ENCODE measurements around the gene PEAK3.
A peak's percentile ranks its signal among the peaks of the same experiment; 100 is the strongest.
"Not testable (repeated sequence)": the region's sequence is repeated elsewhere in the genome, so short reads cannot be mapped to it uniquely, and the experiment has no call there.

Gene PEAK3

DNA sequence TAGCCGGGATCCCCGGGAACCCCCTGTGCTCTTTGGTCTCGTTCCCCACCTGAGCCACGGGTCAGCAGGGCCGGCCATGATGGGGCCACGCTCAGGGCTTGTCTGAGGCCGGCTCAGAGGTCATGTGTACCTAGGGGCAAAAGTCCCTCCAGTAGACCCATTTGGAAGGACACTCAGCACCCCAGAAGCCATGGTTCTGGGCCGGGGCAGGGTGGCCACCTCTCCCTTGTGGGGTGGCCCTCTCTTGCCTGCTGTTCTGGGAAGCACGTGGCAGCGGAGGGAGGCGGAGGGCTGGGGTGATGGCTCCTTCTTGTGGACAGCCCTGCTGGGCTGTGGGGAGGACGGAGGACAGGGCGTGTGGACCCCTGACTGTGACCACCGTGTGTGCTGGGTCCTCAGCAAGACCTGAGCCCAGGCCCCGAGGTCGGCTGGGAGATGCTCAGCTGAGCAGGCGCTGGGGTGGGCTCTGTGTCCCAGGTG, 6.4 kb upstream of the PEAK3 start:
- no peak for DNase-seq

DNA sequence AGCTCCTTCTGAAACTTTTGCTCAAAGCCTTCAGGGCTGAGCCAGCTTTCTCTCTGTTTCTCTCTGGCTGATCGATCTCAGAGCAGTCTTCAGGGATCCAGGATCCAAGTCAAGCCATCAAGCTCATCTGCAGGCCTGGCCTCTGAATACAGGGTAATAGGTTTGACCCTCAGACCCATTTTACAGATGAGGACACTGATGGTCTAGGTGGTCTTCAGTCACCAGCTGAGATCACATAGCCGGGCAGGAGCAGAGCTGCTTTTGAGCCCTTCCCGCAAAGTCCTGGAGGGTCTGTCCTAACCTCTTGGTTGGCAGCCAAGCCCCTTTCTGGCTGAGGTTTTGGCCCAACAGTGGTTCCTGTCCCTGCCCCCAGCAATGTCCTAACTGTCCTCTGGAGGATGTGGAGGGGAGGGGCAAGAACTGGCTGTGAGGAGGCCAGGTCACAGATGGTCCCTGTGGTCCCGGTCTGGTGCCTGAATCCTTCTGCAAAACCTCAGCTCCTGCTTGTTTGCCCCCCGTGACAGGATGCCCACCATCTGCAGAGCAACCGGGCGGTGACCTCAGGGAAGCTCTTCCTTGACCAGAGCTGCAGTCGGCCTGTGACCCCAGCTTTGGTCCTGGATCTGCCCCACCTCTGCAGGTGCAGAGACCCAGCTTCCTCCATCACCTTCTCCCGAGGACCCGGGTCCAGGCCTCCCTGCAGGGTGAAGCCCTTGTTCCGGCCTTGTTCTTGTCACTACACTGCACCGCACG, 5.8 kb upstream of the PEAK3 start:
- DNase-seq = no peak

DNA sequence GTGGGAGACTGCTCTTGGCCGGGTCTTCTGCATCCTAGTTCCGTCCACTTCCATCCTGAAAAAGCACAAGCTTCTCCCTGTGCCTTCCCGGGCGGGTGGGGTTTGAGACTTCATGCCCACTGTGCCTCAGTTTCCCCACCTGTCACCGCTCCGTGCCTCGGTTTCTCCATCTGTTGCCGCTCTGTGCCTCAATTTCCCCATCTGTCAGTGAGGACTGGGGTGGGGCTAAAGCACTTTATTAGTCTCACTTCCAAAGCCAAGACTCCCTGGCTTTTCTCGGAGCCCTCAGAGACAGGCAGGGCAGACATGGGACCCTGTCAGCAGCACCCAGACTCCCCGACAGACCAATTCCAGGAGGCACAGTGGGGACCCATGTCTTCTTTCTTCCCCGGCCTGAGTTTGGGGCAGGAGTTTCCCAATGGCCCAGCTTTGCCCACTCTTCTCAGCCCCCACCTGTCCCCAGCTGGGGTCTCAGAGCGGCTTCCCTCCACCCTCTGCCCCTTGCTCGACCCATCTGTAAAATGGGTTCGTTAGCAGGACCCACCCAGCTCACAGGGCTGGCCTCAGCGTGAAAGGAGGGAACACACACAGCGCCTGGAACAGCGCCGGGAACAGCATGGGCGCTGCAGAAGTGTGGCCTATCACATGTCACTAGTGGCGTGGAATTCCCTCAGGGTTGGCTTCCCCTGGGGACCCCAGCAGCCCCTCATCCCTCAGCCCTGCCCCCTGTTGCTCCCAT, 4.6 kb upstream of the PEAK3 start:
- DNase-seq = no peak

- no peak for DNase-seq
Measured at GRCh38 chr19:2283835-2284507, 2.0 kb upstream of the PEAK3 start.

DNA sequence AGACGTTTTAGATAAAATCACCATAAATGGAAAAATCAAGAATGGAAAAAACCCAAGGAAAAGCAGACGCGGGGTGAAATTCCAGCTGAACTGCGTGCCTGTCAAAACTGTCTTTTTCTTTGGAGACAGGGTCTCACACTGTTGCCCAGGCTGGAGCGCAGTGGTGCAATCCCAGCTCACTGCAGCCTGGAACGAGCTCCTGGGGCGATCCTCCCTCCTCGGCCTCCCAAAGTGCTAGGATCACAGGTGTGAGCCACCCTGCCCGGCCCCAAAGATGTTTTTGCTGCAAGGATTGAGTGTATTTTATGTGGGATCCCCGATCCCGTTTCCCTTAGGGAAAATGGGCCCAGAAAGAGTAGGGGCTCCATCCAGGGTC, 875 bp upstream of the PEAK3 start:
- DNase-seq = no peak

DNA sequence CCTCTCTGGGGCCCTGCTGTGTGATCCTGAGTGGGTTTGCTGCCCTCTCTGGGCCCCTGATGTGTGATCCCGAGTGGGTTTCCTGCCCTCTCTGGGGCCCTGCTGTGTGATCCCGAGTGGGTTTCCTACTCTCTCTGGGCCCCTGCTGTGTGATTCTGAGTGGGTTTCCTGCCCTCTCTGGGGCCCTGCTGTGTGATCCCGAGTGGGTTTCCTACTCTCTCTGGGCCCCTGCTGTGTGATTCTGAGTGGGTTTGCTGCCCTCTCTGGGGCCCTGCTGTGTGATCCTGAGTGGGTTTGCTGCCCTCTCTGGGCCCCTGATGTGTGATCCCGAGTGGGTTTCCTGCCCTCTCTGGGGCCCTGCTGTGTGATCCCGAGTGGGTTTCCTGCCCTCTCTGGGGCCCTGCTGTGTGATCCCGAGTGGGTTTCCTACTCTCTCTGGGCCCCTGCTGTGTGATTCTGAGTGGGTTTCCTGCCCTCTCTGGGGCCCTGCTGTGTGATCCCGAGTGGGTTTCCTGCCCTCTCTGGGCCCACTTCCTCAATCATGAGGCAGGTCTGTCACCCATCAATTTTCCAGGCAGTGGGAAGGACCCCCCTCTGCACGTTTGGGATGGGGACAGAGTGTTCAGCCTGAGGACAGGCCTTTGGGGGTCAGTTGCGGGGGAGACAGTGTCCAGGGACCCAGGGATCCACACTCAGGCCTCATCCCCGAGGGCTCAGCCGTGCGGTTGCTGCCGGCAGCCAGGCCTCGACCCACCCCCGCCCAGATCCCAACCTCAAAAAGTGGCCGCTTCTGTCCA, 512 bp downstream of the PEAK3 start:
- DNase-seq = not testable (repeated sequence)

DNA sequence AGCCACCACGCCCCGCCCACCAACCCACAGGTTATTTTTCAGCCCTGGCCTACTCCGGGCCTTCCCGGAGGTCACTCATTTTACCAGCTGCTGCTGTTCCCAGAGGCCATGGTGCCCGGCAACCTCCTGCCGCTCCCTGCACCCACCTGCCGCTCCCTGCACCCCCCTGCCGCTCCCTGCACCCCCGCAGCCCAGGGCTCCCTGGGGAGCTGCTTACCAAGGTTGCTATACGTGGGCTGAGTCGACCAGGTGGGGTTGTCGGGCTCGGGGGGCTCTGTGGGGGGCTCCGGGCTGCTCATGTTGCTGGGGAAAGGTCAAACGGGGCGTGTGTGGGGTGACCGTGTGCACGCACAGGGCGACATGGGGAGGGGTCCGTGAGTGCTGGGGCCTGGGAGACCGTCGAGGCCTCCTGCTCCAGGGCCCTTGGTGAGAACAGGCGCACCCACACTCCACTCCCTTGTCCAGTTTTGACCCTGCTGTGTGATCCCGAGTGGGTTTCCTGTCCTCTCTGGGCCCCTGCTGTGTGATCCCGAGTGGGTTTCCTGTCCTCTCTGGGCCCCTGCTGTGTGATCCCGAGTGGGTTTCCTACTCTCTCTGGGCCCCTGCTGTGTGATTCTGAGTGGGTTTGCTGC, 1.2 kb downstream of the PEAK3 start:
- DNase-seq = no peak

- no peak for DNase-seq
Measured at GRCh38 chr19:2278459-2279158, 3.4 kb downstream of the PEAK3 start.

GRCh38 chr19:2277138-2277537, 4.8 kb downstream of the PEAK3 start:
- no peak for DNase-seq

DNA sequence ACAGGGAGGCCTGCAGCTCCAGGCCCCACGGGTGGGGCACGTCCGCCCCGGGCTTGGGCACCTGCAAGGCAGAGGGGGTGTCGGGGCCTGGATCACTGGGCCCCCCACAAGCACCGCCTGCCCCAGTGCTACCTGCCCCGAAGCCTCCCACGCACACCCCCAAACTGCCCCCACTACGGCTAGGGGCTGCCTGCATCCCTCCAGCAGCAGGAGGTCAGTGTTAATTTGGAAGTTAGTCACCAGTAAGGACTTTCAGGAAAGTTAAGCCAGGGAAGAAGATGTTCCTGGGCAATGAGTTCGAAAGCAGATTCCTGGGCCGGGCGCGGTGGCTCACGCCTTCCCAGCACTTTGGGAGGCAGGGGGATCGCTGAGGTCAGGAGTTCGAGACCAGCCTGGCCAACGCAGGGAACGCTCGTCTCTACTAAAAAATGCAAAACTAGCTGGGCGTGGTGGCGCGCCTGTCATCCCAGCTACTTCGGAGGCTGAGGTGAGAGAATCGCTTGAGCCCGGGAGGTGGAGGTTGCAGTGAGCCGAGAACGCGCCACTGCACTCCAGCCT, 5.5 kb downstream of the PEAK3 start:
- no peak for DNase-seq

DNA sequence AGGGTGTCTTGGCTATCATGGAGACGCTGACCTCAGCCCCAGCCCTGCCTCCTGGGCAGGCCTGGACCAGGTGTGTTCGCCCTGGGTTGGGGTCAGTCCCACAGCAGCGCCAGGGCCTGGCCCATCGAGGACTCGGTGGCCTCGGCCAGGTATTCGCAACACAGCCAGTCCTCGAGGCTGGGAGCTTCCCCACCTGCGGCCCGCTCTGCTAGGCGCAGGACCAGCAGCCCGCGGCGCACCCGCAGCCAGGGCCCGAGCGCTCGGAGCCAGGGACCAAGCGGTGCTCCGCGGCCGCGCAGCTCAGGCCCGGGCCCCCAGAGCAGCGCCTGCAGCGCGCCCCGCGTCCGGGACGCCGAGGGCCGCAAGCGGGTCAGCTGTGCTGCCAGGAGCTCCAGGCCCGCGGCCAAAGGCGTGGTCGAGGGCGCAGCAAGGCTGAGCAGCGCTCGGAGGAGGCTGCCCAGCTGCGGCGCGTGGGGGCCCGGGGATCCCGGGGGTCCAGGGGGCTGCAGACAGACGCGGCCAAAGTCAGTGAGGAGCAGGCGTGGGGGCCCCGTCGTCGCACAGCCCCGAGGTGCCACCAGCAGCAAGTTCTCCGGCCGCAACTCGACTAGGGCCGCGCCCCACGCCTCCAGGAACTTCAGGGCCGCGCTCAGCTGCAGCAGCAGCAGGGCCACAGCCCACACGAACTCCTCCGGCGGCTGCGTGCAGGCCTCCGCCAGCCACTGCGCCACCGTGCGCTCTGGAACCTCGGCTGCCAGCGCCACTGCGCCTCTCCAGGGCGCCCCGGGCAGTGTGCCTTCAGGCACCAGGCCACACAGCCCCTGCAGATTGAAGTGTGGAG, 6.2 kb downstream of the PEAK3 start:
- DNase-seq = no peak

DNA sequence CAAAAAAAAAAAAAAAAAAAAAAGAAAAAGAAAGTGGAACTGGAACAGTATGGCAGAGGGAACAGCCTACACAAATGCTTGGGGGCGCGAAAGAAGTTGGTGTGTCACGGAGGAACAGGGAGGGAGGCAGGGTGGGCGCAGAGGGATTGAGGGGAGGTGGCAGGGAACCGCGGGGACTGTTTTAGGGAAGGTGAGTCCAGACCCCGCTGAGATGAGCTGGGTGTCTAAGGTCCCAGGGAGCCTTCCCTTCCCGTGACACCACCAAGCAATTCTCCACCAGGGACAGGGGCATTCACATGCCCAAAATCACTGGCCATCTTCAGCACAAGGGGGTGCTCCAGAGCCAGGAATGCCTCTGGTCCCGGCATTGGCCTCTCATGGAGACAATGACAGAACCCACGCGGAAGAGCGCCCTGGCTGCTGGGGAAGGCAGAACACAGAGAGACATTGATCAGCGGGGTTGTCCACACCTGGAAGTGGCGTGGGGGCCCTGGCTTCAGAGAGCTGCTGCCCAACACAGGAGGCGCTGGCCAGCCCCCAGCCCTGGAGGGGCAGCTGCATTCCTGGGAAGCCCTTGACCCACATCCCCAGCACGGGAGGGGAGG, 6.9 kb downstream of the PEAK3 start:
- DNase-seq = no peak

GRCh38 chr19:2274185-2274711, 7.7 kb downstream of the PEAK3 start:
- no peak for DNase-seq

DNA sequence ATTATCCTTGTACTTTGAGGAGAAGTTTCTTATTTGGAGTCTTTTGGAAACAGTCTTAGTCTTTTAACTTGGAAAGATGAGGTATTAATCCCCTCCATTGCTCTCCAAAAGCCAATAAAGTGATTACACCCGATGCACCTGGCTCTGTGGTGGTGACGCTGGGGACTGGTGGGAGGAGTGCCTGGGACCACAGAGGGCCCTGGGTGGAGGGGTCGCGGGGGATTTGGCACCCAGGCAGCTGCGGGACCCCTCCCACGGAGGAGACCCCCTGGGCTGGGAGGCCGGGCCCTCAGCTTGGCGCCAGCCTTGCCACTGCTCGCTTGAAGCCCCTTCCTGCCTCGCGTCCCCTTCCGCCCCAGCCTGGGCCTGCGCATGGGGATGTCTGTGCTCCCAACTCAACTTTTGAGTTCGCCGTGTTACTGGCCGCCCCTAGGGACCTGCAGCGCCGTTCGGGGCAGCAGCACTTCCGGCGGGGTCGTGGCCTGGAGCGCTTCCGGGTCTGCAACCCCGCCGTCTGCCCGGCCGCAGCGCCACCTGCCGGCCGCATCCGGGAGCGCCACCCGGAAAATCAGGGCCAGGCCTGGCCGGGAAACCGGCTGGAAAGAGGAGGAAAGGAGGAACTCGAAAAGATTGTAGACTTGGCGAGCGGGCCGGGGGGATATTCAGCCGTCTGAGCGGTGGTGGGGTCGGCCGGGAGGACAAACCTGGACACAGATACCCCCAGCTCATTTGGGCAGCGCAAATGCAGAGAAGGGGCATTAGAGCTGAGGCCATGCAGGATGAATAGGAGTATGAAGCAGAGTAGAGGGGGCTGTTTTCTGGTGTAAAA, 8.4 kb downstream of the PEAK3 start:
- DNase-seq = peak; percentile 66

DNA sequence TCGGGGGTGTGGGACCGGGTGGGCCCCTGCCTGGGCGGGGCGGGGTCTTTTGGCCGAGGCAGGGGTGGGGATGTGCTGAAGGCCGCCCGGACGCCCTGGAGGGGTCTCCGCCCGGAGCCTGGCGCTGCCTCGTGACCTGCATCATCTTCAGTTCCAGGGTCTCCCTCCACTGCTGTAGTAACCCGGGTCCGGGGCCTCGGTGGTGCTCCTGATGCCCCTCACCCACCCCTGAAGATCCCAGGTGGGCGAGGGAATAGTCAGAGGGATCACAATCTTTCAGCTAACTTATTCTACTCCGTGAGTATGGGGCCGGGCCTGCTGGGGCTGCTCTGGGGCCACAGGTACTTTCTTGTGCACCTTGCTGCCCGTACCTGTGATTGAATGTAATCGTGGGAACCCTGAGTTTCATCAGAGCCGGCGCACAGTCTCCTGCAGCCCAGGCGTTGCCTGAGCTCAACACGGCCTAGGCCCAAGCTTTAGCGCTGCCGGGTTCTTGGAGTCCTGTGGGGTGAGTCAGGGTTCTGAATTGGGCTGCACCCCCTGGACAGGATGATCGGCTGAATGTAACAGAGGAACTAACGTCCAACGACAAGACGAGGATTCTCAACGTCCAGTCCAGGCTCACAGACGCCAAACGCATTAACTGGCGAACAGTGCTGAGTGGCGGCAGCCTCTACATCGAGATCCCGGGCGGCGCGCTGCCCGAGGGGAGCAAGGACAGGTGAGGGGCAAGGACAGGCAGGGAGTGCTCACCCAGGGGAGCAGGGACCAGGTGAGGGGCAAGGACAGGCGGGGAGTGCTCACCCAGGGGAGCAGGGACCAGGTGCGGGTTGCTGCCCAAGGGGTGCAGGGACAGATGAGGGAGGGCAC, 10.5 kb downstream of the PEAK3 start:
- DNase-seq = no peak

DNA sequence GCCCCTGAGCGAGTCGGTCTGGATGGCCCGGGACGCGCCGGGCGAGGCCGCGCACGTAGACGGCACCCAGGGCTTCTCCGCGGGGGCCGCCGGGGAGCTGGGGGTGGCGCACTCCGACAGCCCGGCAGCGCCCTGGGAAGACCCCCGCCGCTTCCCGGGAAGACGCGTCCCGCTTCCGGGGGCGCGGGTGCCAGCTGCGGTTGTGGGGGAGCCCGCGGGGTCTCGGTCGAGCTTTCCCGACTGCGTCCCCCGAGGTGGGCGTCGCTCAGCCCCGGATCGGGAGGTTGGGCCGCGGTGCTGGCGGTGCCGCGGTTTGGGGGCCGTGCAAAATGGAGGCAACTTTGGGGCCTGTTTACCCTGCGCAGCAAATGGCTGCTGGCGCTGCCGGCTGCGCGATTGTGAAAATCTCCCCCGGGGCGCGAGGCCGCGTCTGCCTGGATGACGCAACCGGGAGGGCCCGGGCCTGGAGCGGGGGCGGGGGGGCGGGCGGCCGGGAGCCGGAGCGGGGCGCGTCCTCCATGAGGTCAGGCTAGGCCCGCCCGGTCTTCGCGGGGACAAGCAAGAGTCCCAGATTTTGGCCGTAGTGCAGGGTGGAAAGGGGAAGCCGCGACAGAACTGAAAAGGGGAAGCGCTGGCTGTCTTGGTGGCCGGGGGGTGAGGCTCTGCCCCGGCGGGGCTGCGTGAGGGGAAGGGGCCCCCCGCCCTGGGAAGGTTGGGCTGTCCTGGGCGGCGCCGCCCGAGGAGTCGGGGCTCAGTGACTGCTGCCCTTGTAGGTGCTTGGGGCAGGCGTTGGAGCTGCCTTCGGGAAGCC, 11.3 kb downstream of the PEAK3 start:
- no peak for DNase-seq

GRCh38 chr19:2270157-2270422, 11.9 kb downstream of the PEAK3 start:
- no peak for DNase-seq
